ENCODE measurements around the gene MED12L.

The MED12L gene

GRCh38 chr3:151087648-151088047, 2.2 kb downstream of the MED12L start:
- DNase-seq, result peak; percentile 52

GRCh38 chr3:151091685-151092345, 6.4 kb downstream of the MED12L start:
- DNase-seq, result no peak

GRCh38 chr3:151093148-151093547, 7.7 kb downstream of the MED12L start:
- DNase-seq, result no peak

- no peak for DNase-seq
Measured at GRCh38 chr3:151093905-151094304, 8.4 kb downstream of the MED12L start.

- DNase-seq, result no peak
Measured at GRCh38 chr3:151096716-151097115, 11.3 kb downstream of the MED12L start.

GRCh38 chr3:151100076-151100475, 14.6 kb downstream of the MED12L start:
- DNase-seq, result no peak

GRCh38 chr3:151101270-151101969, 16.0 kb downstream of the MED12L start:
- no peak for DNase-seq

GRCh38 chr3:151106311-151106710, 20.8 kb downstream of the MED12L start:
- DNase-seq, result no peak

- no peak for DNase-seq
Measured at GRCh38 chr3:151107177-151107576, 21.7 kb downstream of the MED12L start.

- no peak for DNase-seq
Measured at GRCh38 chr3:151107701-151108100, 22.2 kb downstream of the MED12L start.

GRCh38 chr3:151109286-151109800, 23.9 kb downstream of the MED12L start:
- DNase-seq, result no peak

- DNase-seq, result no peak
Measured at GRCh38 chr3:151112731-151113130, 27.3 kb downstream of the MED12L start.

- DNase-seq, result no peak
Measured at GRCh38 chr3:151113343-151113742, 27.9 kb downstream of the MED12L start.

- no peak for DNase-seq
Measured at GRCh38 chr3:151117047-151117446, 31.6 kb downstream of the MED12L start.

- no peak for DNase-seq
Measured at GRCh38 chr3:151119188-151119587, 33.7 kb downstream of the MED12L start.

- DNase-seq, result peak; percentile 45
Measured at GRCh38 chr3:151120409-151120808, 34.9 kb downstream of the MED12L start.

GRCh38 chr3:151121016-151121415, 35.6 kb downstream of the MED12L start:
- DNase-seq, result no peak

GRCh38 chr3:151123827-151124226, 38.4 kb downstream of the MED12L start:
- no peak for DNase-seq

- no peak for DNase-seq
Measured at GRCh38 chr3:151124476-151124875, 39.0 kb downstream of the MED12L start.

- no peak for DNase-seq
Measured at GRCh38 chr3:151130428-151130827, 45.0 kb downstream of the MED12L start.

- DNase-seq, result no peak
Measured at GRCh38 chr3:151133175-151133574, 47.7 kb downstream of the MED12L start.

- no peak for DNase-seq
Measured at GRCh38 chr3:151133917-151134450, 48.5 kb downstream of the MED12L start.

GRCh38 chr3:151135541-151136337, 50.3 kb downstream of the MED12L start:
- DNase-seq, result no peak
